ENCODE results near the gene HDLBP. TPM values are rescaled to one million over a fixed set of nuclear protein-coding genes. Genes with fewer than 3 reads are reported as not detected.

HDLBP gene
- total and polyA plus RNA-seq, 2 experiments from 2014 or later = 389 to 437 TPM

GRCh38 chr2:241273210-241274020 lies 42.1 kb downstream of the HDLBP start:
- TF ChIP-seq EZH2 (IDR thresholded peaks at IDR 0.05; ENCODE audit: borderline replicate concordance) = no peak
- no peak for TF ChIP-seq CTCF (IDR thresholded peaks at IDR 0.05; ENCODE audit: poor library complexity)
- TF ChIP-seq EZH2phosphoT487 (IDR thresholded peaks at IDR 0.05; ENCODE audit: low read depth, severe bottlenecking, unreplicated experiment) = no peak
- peak overlapping the region; percentile 96 for H3K27ac ChIP-seq
- peak overlapping the region; percentile 71 for H2AFZ ChIP-seq
- no peaks in the 10 kb centered on the region for H3K27me3 ChIP-seq
- peaks cover 37% of the 10 kb centered on the region for H4K20me1 ChIP-seq (ENCODE audit: insufficient read depth, poor library complexity, severe bottlenecking)
- H3K4me2 ChIP-seq = peak overlapping the region; percentile 89
- 58% methylated on average over 21 of the region's 21 CpGs for WGBS (ENCODE audit: low lambda C conversion rate, missing lambda C conversion rate)
- peaks cover 97% of the 10 kb centered on the region for H3K79me2 ChIP-seq
- peak overlapping the region; percentile 90 for H3K4me3 ChIP-seq
- H3K4me1 ChIP-seq (ENCODE audit: insufficient read depth) = peaks cover 29% of the 10 kb centered on the region
- no peaks in the 10 kb centered on the region for H3K9me2 ChIP-seq (replicated peaks; ENCODE audit: insufficient read depth)
- DNase-seq (ENCODE audit: low spot score) = no peak
- no peaks in the 10 kb centered on the region for H3K9me3 ChIP-seq (ENCODE audit: low read depth)
- no peaks in the 10 kb centered on the region for H3K36me3 ChIP-seq (replicated peaks; ENCODE audit: insufficient read depth, low read depth)

- Histone ChIP-seq H2AFZ (peak overlapping the region; percentile 71), H3K4me2 (peak overlapping the region; percentile 89), H3K9me2 (replicated peaks; ENCODE audit: insufficient read depth) (no peaks in the 10 kb centered on the region), H3K9me3 (ENCODE audit: low read depth) (no peaks in the 10 kb centered on the region), H3K79me2 (peaks cover 97% of the 10 kb centered on the region), H3K27ac (peak overlapping the region; percentile 96), H4K20me1 (ENCODE audit: insufficient read depth, poor library complexity, severe bottlenecking) (peaks cover 45% of the 10 kb centered on the region), H3K27me3 (no peaks in the 10 kb centered on the region), H3K4me3 (peak overlapping the region; percentile 90), H3K4me1 (ENCODE audit: insufficient read depth) (peaks cover 29% of the 10 kb centered on the region), H3K36me3 (replicated peaks; ENCODE audit: insufficient read depth, low read depth) (no peaks in the 10 kb centered on the region)
- WGBS (ENCODE audit: low lambda C conversion rate, missing lambda C conversion rate) = 4% methylated on average over 26 of the region's 102 CpGs
- TF ChIP-seq EZH2 (IDR thresholded peaks at IDR 0.05; ENCODE audit: borderline replicate concordance) (no peak), CTCF (IDR thresholded peaks at IDR 0.05; ENCODE audit: poor library complexity) (no peak), EZH2phosphoT487 (IDR thresholded peaks at IDR 0.05; ENCODE audit: low read depth, severe bottlenecking, unreplicated experiment) (no peak)
- DNase-seq (ENCODE audit: low spot score) = peak; percentile 84
These were observed 42.9 kb downstream of the HDLBP start for GRCh38 chr2:241272303-241273209.

GRCh38 chr2:241271706-241272302 lies 43.7 kb downstream of the HDLBP start:
- no peaks in the 10 kb centered on the region for H3K9me2 ChIP-seq (replicated peaks; ENCODE audit: insufficient read depth)
- peak overlapping the region; percentile 89 for H3K4me2 ChIP-seq
- no peaks in the 10 kb centered on the region for H3K27me3 ChIP-seq
- peak overlapping the region; percentile 53 for H2AFZ ChIP-seq
- H3K4me1 ChIP-seq (ENCODE audit: insufficient read depth) = peaks cover 29% of the 10 kb centered on the region
- TF ChIP-seq EZH2phosphoT487 (IDR thresholded peaks at IDR 0.05; ENCODE audit: low read depth, severe bottlenecking, unreplicated experiment) (no peak), EZH2 (IDR thresholded peaks at IDR 0.05; ENCODE audit: borderline replicate concordance) (no peak), CTCF (IDR thresholded peaks at IDR 0.05; ENCODE audit: poor library complexity) (no peak)
- H3K9me3 ChIP-seq (ENCODE audit: low read depth) = no peaks in the 10 kb centered on the region
- peaks cover 97% of the 10 kb centered on the region for H3K79me2 ChIP-seq
- H4K20me1 ChIP-seq (ENCODE audit: insufficient read depth, poor library complexity, severe bottlenecking) = peaks cover 53% of the 10 kb centered on the region
- peak overlapping the region; percentile 90 for H3K4me3 ChIP-seq
- peak overlapping the region; percentile 96 for H3K27ac ChIP-seq
- H3K36me3 ChIP-seq (replicated peaks; ENCODE audit: insufficient read depth, low read depth) = no peaks in the 10 kb centered on the region
- DNase-seq (ENCODE audit: low spot score) = peak; percentile 86
- WGBS (ENCODE audit: low lambda C conversion rate, missing lambda C conversion rate) = 4% methylated on average over 24 of the region's 37 CpGs
